Measurements from ENCODE around the gene CPED1.

- TF ChIP-seq CTCF (IDR thresholded peaks at IDR 0.05) (no peak), NFE2L1 (CRISPR knock-in tag; IDR thresholded peaks at IDR 0.05) (no peak), ZNF416 (CRISPR knock-in tag; IDR thresholded peaks at IDR 0.05) (no peak), IRF2 (CRISPR knock-in tag; IDR thresholded peaks at IDR 0.05; ENCODE audit: borderline replicate concordance, low read depth) (no peak), FOXJ3 (CRISPR knock-in tag; IDR thresholded peaks at IDR 0.05; ENCODE audit: borderline replicate concordance) (no peak), SP1 (CRISPR knock-in tag; conservative IDR thresholded peaks at IDR 0.05) (no peak), TEAD4 (CRISPR knock-in tag; IDR thresholded peaks at IDR 0.05) (no peak)
Observed at GRCh38 chr7:121303422-121304101, 315.1 kb downstream of the CPED1 start.

Measured in WTC11 (cell line).